ENCODE data around the gene HOXC5.

Gene HOXC5

GRCh38 chr12:54006559-54007220 is 26.2 kb upstream of the HOXC5 start:
- DNase-seq (ENCODE audit: low read depth), result no peak

- DNase-seq (ENCODE audit: low read depth), result no peak
Observed at GRCh38 chr12:54007538-54008259, 25.2 kb upstream of the HOXC5 start.

DNA sequence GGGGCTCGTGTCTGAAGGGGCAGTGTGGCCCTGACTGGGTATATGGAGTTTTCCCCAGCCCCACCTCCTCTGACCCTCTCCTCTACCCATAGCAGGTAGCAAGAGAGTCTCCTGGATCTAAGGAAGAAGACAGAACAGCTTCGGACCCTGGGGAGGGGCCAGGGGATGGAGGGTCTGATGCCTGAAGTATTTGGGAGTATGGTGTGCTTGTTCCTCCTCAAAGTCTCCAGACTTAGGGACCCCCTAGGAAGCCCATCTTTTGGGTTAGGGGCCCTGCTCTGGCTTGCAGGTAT is 24.6 kb upstream of the HOXC5 start:
- DNase-seq (ENCODE audit: low read depth), result no peak

DNA sequence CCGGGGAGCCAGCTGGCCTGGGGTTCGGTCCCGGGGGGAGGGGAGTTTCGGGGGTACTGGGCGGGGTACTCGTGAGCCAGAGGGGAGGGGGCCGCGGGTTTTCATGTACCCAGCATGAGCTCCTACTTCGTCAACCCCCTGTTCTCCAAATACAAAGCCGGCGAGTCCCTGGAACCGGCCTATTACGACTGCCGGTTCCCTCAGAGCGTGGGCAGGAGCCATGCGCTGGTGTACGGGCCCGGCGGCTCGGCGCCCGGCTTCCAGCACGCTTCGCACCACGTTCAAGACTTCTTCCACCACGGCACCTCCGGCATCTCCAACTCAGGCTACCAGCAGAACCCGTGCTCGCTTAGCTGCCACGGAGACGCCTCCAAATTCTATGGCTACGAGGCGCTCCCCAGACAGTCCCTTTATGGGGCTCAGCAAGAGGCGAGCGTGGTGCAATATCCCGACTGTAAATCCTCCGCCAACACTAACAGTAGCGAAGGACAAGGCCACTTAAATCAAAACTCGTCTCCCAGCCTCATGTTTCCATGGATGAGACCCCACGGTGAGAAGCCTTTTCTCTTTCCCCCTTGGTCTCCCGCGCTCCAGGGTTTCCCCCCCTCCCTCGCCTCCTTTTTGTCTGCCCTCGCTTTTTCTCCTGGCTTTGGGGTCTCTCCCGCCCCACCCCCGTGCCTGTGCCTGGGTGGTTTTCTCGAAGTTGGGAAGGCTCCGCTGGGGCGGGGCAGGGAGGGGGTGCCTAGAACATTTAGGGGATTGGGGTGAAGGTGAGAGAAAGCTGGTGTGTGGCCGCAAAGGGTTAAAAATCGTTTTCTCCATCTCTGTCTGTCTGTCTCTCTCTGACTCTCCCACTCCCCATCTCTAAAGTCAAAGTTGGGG is 23.4 kb upstream of the HOXC5 start:
- DNase-seq (ENCODE audit: low read depth), result no peak

- no peak for DNase-seq (ENCODE audit: low read depth)
Observed at GRCh38 chr12:54010053-54010971, 22.5 kb upstream of the HOXC5 start.

- DNase-seq (ENCODE audit: low read depth), result no peak
Observed at GRCh38 chr12:54010972-54011664, 21.7 kb upstream of the HOXC5 start.

GRCh38 chr12:54011665-54012532 is 21.0 kb upstream of the HOXC5 start:
- no peak for DNase-seq (ENCODE audit: low read depth)

GRCh38 chr12:54012631-54013409 is 20.0 kb upstream of the HOXC5 start:
- DNase-seq (ENCODE audit: low read depth), result no peak

DNA sequence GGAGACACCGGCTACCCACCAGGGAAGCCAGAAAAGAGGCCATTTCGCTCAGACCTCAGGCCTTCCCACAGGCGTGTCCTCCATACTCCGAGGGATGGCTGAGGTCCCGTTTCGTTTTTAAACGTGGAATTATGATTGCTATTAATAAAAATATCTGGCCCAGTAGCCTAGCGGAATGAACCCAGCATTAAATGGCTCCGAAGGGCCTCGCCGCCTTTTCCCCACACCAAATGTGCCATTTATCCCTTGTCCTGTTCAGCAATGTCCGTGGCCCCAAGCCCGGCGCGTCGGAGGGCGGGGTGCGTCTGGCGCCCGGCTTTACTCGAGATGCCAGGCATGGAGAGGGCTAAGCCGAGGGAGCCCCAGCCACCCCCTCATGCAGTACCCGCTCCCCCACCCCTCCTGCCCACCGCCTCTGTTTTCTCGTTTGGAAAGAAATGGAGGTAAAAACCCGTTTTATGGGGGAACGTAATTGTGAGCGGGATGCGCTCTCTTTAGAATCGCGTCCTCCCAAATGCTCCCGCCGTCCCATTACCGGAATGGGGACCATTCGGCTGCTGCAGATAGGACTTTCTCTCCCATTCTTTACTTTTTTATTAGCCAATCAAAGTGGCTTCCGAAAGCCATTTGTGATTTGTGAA is 18.4 kb upstream of the HOXC5 start:
- no peak for DNase-seq (ENCODE audit: low read depth)

GRCh38 chr12:54015018-54015931 is 17.6 kb upstream of the HOXC5 start:
- DNase-seq (ENCODE audit: low read depth), result no peak

- no peak for DNase-seq (ENCODE audit: low read depth)
Observed at GRCh38 chr12:54016051-54016450, 16.8 kb upstream of the HOXC5 start.

DNA sequence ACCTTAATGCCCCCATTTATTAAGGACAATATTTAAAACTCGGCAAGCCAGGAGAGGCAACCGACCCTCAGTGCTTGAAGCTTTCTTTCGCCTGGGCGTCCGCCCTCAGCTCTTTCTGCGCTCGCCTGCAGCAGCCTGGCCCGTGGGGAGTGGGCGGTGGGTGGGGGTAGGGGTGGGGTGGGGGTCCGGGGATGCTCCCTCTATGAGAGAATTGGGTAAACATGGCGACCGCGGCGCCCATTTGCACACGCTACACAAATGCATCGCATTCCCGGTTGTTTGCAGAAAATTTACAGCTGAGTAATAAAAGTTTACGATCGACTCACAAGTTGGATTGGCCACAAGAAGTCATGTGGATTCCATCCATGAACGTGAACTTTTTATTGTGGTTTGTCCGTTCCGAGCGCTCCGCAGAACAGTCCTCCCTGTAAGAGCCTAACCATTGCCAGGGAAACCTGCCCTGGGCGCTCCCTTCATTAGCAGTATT is 16.3 kb upstream of the HOXC5 start:
- DNase-seq (ENCODE audit: low read depth), result no peak

GRCh38 chr12:54017027-54017788 is 15.6 kb upstream of the HOXC5 start:
- no peak for DNase-seq (ENCODE audit: low read depth)

- no peak for DNase-seq (ENCODE audit: low read depth)
Observed at GRCh38 chr12:54017878-54018467, 14.9 kb upstream of the HOXC5 start.

- no peak for DNase-seq (ENCODE audit: low read depth)
Observed at GRCh38 chr12:54018468-54018984, 14.3 kb upstream of the HOXC5 start.

GRCh38 chr12:54019091-54019811 is 13.6 kb upstream of the HOXC5 start:
- no peak for DNase-seq (ENCODE audit: low read depth)
